NCI-H748 (cell line): ENCODE results near the gene SH3RF3.
A peak's percentile ranks its signal among the peaks of the same experiment; 100 is the strongest.

Experiments used
- DNase-seq: peaks from one replicate; lab custom pipeline; 2025; ENCODE audit not compliant: unreplicated experiment; lab: John Stamatoyannopoulos, UW

The SH3RF3 gene

GRCh38 chr2:109460553-109461324 is 331.7 kb downstream of the SH3RF3 start:
- no peak for DNase-seq

DNA sequence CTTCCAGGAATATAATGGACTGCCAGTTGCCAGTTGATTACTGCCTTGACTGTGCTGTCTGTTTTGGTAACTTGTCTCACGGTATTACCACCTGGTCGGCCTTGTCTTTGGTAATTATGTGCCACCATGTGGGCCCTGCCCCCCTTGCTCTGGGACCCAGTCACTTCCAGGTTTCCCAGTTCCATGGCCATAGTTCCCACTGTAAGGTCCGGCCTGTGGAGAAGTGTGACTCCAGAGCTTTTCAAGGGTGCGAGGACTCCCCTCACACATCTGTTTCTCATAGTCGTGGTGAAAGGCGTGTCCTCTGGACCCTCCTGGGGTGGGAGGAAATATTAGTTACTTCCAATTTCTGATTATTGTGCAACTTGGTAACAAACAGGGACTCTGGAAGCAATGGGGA is 334.2 kb downstream of the SH3RF3 start:
- no peak for DNase-seq

DNA sequence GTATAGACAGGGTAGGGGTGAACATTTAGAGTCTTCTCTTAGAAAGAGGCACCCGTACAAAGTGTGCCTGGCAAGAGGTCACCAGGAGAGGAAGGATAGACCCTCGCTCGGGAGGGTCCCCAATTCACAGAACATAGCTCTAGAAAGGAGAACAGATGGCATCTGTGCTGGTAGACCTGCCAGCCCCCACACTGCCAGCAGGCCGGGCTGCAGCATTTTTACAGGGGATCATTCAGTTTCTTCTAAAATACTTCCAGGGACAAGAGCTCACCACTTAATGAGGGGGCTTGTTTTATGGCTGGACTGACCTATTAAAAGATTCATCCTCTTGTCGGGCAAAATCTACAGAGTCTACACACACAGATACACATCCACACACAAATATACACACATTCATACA is 334.9 kb downstream of the SH3RF3 start:
- DNase-seq, result no peak

DNA sequence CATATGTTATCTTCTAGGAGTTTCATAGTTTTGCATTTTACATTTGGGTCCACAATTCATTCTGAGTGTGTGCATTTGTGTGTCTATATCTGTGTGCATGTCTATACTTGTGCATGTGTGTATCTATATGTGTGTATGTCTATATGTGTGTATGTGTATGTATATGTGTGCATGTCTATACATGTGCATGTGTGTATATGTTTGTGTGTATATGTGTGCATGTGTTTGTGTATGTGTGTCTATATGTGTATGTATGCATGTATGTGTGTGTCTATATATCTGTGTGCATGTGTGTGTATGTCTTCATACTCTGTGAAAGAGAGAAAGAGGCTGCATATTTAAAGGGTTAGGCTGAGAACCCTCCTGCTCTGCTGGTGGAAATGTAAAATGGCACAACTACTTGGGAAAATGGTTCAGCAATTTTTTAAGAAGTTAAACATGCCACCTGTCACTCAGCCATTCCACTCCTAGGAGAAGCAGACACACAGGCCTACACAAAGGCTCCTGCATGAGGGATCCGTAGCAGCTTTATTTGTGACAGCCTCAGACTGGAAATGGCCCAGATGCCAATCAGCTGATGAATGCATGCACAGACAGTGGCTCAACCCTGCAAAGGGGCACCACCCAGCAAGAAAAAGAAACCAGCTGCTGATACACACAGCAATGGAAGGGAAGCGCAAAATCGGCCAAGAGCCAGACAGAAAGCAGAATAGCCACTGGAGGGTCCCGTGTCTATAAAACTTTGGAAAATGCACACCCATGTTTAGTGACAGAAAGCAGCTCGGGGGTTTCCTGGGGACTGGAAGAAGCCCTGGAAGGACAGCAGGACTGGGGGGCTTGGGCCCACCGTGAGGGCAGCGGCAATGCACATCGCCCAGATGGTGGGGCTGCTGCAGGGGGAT is 337.9 kb downstream of the SH3RF3 start:
- no peak for DNase-seq

DNA sequence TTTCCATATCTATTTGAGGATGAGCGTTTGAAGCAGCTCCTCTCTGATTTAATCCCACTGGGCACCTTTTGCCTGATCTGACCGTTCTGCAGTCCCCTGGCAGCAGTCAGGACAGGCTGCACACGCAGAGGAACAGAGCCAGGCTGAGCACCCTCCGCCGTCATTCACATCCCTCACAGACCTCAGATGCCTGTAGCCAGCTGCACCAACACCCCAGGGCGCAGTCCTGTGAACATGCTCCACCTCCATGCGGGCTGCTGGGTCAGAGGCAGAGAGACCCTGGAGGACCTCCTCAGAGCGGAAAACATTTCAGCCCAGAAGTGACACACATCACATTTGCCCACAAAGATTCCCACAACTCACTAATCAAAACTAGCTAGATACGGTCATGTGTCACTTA is 338.7 kb downstream of the SH3RF3 start:
- DNase-seq, result no peak

DNA sequence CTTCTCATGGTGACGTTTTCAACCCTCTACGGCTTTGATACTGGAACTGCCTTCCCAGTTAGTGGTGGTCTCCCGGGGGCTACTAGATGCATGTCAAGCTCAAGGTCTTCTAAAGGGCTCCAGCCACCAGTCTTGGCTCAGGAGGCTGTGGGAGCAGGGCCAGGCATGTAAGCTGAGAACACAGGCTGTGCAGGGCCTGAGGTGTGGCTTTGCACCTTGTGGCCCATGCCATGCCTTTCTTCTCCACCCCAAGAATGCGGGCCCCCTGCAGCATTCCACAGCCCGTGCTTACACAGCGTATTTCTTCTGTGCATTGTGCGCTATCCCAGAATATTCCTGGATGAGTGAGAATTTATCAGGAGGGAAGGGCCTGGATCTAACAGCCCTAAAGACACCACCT is 339.9 kb downstream of the SH3RF3 start:
- no peak for DNase-seq

- no peak for DNase-seq
Observed at GRCh38 chr2:109471658-109472057, 342.7 kb downstream of the SH3RF3 start.

DNA sequence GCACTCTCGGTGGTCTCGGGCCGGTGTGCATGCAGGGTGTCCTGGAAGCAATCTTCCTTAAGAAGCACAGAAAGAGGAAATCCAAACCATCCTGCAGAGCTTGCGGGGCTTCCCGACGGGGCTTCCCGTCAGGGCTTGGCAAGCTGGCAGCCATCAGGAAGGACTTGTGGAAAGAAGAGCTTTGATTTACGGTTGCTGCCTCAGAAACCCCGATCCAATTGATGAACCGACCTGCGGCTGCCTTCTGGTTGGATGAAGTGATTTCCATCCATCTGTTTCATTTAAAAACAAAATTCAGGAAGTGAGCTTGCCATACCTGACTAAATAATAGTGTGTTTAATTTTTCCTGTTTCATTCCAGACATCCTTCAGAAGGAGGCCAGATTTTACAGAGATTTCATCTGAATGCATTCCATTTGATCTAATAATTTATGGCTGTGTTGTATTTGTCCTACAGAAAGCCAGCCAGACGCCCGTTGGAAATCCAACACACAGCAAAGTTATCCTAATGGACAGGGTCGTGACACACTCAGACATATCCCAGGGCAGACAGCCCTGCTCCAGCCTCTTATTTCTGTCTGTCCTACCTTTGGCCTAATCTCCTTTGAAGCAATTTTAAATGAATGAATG is 343.4 kb downstream of the SH3RF3 start:
- no peak for DNase-seq

- peak; percentile 4 for DNase-seq
Observed at GRCh38 chr2:109472974-109473373, 344.0 kb downstream of the SH3RF3 start.

DNA sequence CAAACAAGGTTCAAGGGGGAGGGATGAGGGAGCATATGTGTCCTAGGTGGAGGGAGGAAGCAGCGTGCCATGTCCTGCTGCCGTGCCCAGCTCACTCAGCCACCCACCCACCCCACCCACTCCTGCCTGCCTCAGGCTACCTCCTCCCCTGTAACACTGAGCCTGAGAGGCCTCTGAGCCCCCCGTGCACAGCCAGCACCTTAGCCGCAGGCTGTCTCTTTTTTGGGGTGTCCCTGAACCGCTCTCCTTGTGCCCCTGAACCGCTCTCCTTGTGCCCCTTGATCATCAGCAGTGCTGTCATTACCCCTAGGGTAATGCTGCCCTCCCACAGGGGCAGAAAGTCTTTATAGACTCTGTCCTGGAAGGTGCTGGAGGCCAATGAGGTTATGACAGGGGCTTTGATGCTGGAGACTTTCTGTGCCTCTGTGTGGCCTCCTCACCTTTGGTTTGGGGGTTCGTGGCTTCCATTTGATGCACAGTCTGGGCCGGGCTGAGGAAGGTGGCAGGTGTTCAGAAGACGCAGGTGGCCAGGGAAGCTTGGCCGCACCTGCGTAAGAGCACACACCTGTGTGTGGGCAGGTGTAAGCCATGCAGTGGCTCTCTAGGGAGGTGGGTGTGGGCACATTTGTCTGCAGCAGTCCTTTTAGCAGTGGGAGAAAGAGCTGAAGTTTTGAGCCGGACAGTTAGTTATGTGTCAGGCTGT is 344.8 kb downstream of the SH3RF3 start:
- peak; percentile 78 for DNase-seq

- DNase-seq, result no peak
Observed at GRCh38 chr2:109474319-109474825, 345.4 kb downstream of the SH3RF3 start.

DNA sequence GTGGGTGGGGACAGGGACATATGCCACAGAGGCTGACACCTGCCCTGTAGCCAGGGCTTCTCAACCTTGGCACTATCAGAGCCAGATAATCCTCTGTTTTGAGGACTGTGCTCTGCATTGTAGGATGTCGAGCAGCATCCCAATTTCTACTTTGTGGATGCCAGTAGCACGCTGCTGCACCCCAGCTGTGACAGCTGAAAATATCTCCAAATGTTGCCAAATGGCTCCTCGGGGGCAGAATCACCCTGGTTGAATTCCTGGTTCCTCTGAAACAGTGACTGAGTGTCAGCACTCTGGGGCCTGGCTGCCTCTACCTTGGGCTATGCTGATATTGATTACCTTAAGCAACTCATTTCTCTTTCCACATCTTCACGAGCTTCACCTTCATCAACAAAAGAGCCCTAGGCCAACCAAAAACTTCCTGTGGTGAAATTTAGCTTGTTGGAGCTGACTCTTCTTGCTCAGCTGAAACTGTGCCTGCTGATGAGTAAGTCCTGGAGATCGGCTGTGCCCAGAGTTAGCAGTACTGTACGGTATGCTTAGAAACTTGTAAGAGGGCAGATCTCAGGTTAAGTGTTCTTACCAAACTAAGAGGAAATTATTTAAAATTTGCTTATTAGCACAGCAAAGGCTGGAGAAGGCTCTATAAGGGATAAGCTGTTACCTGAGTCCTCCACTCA is 346.7 kb downstream of the SH3RF3 start:
- DNase-seq, result no peak

GRCh38 chr2:109476641-109477441 is 347.8 kb downstream of the SH3RF3 start:
- no peak for DNase-seq

GRCh38 chr2:109478906-109479493 is 350.0 kb downstream of the SH3RF3 start:
- no peak for DNase-seq

DNA sequence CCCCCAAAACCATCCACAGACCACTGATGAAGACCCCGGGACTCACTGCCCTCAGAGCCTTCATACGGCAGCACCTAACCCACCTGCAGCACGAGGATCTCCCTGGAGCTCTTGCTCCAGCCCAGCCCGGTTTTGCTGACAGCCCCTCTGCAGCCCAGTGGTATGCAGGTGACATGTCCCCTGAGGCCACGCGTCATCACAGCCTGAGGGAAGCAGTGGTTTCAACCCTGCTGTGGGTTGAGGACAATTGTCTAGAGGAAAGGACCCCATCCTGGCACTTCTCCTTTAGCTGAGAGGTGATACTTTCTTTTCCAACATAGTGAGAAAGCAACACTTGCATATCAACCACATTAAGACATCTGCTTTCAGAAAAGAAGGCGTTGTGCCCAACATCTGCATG is 350.8 kb downstream of the SH3RF3 start:
- no peak for DNase-seq

DNA sequence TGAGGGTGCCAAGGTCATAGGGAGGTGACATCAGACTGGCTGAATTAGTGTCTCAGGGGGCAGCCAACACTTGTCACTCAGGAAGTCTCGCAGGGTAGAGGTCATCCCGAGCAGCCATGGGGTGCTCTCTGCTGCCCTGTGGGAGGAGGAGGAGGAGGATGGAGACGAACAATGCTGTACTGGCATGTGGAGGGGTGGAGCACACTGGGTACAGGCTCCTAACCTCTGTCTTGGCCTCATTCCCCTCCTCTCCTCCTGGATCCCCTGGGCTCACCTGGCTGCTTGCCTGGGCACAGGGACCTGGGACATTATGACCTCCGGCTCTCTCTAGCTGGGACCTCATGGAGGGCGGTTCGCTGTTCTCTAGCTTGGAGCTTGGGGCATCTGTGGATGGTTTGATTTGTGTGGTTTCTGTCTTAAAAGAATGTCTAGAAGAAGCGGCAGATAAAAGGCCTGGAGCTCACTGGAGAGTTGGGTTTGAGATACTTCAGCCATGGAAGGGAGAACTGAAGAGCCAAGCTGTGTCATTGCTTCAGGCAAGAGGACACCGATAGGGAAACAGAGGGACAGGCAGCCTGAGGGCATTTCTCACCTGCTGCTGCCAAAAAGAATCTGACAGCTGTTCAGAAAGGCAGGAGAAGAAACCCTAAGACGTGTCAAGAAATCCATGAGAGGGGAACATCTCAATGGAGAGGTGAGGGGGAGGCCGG is 351.6 kb downstream of the SH3RF3 start:
- no peak for DNase-seq

DNA sequence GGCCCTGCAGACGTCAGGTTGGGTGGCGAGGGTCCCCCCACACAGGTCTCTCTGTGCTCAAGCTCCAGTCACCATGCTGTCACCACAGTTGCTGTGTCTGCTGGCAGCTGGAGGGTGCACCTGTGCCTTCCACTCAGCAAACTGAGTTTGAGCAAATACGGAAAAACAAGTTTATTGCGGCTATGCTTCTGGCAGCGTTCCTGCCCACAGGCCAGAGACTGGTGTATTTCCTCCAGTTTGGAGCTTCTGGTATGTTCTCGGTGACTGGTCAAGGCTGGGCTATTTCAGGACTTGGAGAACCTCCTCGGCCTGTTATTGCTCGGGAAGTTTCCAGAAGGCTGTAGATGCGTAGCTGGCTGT is 352.2 kb downstream of the SH3RF3 start:
- peak; percentile 1 for DNase-seq

DNA sequence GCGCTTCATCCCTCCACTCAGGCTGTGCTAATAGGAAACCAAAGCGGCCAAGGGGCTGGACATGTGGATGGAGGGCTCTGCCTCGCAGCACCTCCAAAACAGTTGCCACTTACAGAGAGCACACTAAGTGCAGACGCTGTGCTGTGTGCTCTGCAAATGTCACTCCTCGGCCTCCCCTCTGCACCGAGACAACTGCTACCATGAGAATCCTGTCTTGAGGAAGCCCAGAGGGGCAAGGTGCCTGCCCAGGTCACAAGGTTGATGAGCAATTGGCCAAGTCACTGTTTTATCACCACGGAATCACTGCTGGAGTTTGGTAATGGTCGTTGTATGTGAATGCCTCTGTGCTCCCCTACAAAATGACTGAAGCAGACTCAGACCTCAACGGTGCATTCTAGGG is 352.6 kb downstream of the SH3RF3 start:
- no peak for DNase-seq
